GM12878 (cell line): Measurements from ENCODE around the gene KIAA1217.

Experiments used
- ATF2 ChIP-seq: IDR thresholded peaks from 2 replicates; pipeline ENCODE4 v1.6.1; 2012; ENCODE audit warnings: low read length, inconsistent platforms
- BCL11A ChIP-seq: IDR thresholded peaks from 2 replicates; pipeline ENCODE4 v1.6.1; 2011; ENCODE audit warnings: low read depth, low read length
- BHLHE40 ChIP-seq, 2 experiments: fragments of 450-650 bp in 1 of 2; IDR thresholded peaks; 2 replicates each; pipeline ENCODE4 v1.6.1; 2011 to 2017; ENCODE audit warnings: low read depth in 2 of 2, borderline replicate concordance in 1 of 2, improper control_type of control experiment in 1 of 2, low read length in 1 of 2, mild to moderate bottlenecking in 1 of 2
- CTCF ChIP-seq, 3 experiments: IDR thresholded peaks in 2 of 3; conservative IDR thresholded peaks in 1 of 3; 2 replicates each; pipeline ENCODE4 v1.5.1; 2011; ENCODE audit warnings: low read depth in 3 of 3, low read length in 3 of 3, mild to moderate bottlenecking in 3 of 3, control low read depth in 2 of 3, moderate library complexity in 2 of 3, inconsistent platforms in 1 of 3, mixed read lengths in 1 of 3; ENCODE audit not compliant: control insufficient read depth in 2 of 3, insufficient read depth in 1 of 3; ENCODE audit errors: extremely low read depth in 1 of 3
- EZH2 ChIP-seq: IDR thresholded peaks from 2 replicates; pipeline ENCODE4 v1.6.1; 2012; ENCODE audit warnings: low read depth, mild to moderate bottlenecking, control low read depth, inconsistent platforms, low read length, borderline replicate concordance; ENCODE audit not compliant: control insufficient read depth
- FOS ChIP-seq: IDR thresholded peaks from 3 replicates; pipeline ENCODE4 v1.6.1; 2011; ENCODE audit warnings: borderline replicate concordance; ENCODE audit not compliant: insufficient read length; ENCODE audit errors: extremely low read depth
- NR2C2 ChIP-seq: IDR thresholded peaks from 2 replicates; pipeline ENCODE4 v1.6.1; 2011; ENCODE audit warnings: borderline replicate concordance, low read depth; ENCODE audit not compliant: control insufficient read depth, insufficient read length
- TARDBP ChIP-seq: IDR thresholded peaks from 2 replicates; pipeline ENCODE4 v1.6.1; 2016; ENCODE audit warnings: borderline replicate concordance

- no peak for TF ChIP-seq BCL11A
- TF ChIP-seq BHLHE40 (IDR thresholded peaks at IDR 0.05; ENCODE audit: borderline replicate concordance in 1 of 2, low read depth in 2 of 2, low read length in 1 of 2) = no peak
- TF ChIP-seq CTCF (IDR thresholded peaks at IDR 0.05 in 2 of 3, conservative IDR thresholded peaks at IDR 0.05 in 1 of 3; ENCODE audit: control insufficient read depth in 2 of 3, extremely low read depth in 1 of 3, insufficient read depth in 1 of 3, low read depth in 3 of 3, low read length in 3 of 3) = no peak
- TF ChIP-seq NR2C2 = no peak
- TF ChIP-seq ATF2 = no peak
- TF ChIP-seq FOS = no peak
- TF ChIP-seq EZH2 = no peak
- TF ChIP-seq TARDBP = no peak
Observed at GRCh38 chr10:24254180-24254579, 45.2 kb downstream of the KIAA1217 start.
